Thoracic aorta (tissue), 2 donors: ENCODE results near the gene CD3E. TPM values are rescaled to one million over a fixed set of nuclear protein-coding genes. Genes with fewer than 3 reads are reported as not detected.
"Not testable (repeated sequence)": the region's sequence is repeated elsewhere in the genome, so short reads cannot be mapped to it uniquely, and the experiment has no call there.

ENCODE experiments used
- ATAC-seq: fragments of 150-250 bp; one replicate; pipeline ENCODE4 v1.8.0; 2017; ENCODE audit warnings: low read depth; ENCODE audit not compliant: insufficient number of reproducible peaks, low FRiP score
- DNase-seq: peaks from one replicate; pipeline ENCODE4 v3.0.0-alpha.2; 2020; ENCODE audit warnings: low spot score
- H3K27ac ChIP-seq, 2 donors: fragments of 200-600 bp; sonication (generic); 1 replicate in 1 of 2; 2 replicates in 1 of 2; pipeline ENCODE4 v1.5.1; 2016; ENCODE audit warnings: mild to moderate bottlenecking in 2 of 2, moderate library complexity in 2 of 2
- H3K27me3 ChIP-seq: fragments of 200-600 bp; sonication (generic); replicated peaks from 2 replicates; pipeline ENCODE4 v1.6.0; 2016; ENCODE audit warnings: mild to moderate bottlenecking; ENCODE audit not compliant: insufficient read depth
- H3K36me3 ChIP-seq: fragments of 200-600 bp; sonication (generic); one replicate; pipeline ENCODE4 v1.5.1; 2016
- H3K4me1 ChIP-seq, 2 donors: fragments of 200-600 bp; sonication (generic); 1 replicate in 1 of 2; 2 replicates in 1 of 2; pipeline versions ENCODE4 v1.5.1 to v1.6.0; 2016; ENCODE audit warnings: low read depth in 2 of 2, mild to moderate bottlenecking in 1 of 2; ENCODE audit not compliant: control insufficient read depth in 1 of 2
- H3K4me3 ChIP-seq: fragments of 200-600 bp; sonication (generic); 2 replicates; pipeline ENCODE4 v1.5.1; 2016; ENCODE audit warnings: mild to moderate bottlenecking
- H3K9me3 ChIP-seq: fragments of 200-600 bp; sonication (generic); 2 replicates; pipeline ENCODE4 v1.5.1; 2016
- total RNA-seq, 2 donors: library from RNA; depleted of rRNA; stranded (reverse); fragments of >200 nt; gene quantifications; one replicate each; pipeline versions ENCODE4 v1.1.0 to v1.2.3, GENCODE V29; 2016
- TF ChIP-seq, protein P1 (sequence below): fragments of 200-600 bp; sonication (generic); IDR thresholded peaks from one replicate; pipeline ENCODE4 v1.5.1; 2019; ENCODE audit warnings: antibody characterized with exemption

CD3E gene
- total RNA-seq, 2 donors from 2014 or later = 1.1 to 1.3 TPM

DNA sequence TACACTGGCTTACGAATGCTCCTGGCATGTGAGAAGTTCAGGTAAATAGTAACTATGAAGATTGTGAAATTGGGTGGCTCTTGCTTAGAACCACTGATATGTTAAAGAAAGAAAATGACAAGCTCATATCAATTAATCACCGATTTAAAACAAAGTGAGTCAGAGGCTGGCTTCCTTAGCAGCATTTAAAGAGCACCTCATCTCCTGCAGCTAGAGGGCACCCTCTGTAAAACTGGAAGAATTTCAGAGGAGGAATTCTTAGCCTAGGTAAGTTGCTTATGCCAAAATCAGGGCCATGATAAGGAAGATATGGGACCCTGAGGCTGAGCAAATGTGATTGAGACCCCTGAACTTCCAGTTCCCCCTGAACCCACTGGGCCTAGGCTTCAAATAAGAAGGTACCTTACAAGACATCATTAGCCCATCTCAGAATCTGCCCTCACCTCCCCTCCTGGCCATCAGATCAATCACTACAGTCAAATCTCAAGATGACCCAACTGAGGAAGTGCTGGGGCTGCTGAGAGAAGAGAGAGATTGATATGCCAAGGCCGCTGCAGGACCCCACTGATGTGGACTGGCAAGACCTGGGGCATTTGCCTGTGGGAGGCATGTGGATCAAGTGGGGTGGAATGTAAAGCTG lies 8.6 kb upstream of the CD3E start:
- Histone ChIP-seq H3K4me3 (no peak overlapping the region), H3K4me1 (no peaks in the 10 kb centered on the region), H3K36me3 (no peaks in the 10 kb centered on the region), H3K9me3 (no peaks in the 10 kb centered on the region), H3K27me3 (no peaks in the 10 kb centered on the region), H3K27ac (no peak overlapping the region)
- TF ChIP-seq, protein P1, sequence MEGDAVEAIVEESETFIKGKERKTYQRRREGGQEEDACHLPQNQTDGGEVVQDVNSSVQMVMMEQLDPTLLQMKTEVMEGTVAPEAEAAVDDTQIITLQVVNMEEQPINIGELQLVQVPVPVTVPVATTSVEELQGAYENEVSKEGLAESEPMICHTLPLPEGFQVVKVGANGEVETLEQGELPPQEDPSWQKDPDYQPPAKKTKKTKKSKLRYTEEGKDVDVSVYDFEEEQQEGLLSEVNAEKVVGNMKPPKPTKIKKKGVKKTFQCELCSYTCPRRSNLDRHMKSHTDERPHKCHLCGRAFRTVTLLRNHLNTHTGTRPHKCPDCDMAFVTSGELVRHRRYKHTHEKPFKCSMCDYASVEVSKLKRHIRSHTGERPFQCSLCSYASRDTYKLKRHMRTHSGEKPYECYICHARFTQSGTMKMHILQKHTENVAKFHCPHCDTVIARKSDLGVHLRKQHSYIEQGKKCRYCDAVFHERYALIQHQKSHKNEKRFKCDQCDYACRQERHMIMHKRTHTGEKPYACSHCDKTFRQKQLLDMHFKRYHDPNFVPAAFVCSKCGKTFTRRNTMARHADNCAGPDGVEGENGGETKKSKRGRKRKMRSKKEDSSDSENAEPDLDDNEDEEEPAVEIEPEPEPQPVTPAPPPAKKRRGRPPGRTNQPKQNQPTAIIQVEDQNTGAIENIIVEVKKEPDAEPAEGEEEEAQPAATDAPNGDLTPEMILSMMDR = no peak
- DNase-seq (no peak), ATAC-seq (no peak)

DNA sequence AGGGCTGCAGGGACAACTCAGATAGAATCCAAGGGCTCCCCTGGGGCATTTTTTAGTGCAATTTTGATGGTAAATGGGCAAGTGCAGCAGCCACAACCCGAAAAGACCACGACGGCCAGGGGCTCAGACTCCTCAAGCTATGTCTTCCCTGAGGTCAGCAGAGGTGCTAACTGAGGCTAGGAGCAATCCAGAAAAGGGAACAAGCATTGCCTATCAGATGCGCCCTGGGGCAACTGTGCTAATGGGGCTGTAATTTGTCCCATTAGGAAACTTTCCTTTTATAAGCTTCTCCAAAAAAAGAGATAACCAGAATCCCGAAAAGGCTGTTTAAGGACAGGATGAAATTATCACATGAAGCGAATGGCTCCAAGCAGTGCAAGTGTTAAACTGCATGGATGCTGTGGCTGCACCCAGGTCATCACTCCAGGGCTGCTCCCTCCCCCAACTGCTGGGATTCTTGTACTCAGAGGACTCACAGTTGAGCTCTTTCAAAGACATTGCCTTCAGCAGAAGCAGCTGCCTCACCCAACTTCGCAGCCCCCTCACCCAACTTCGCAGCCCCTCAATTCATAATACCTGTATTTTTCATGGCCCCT lies 2.8 kb upstream of the CD3E start:
- Histone ChIP-seq H3K9me3 (no peaks in the 10 kb centered on the region), H3K27me3 (no peaks in the 10 kb centered on the region), H3K36me3 (no peaks in the 10 kb centered on the region), H3K4me1 (no peaks in the 10 kb centered on the region), H3K4me3 (no peak overlapping the region), H3K27ac (no peak overlapping the region)
- ATAC-seq (no peak), DNase-seq (no peak)
- TF ChIP-seq, protein P1 = no peak

DNA sequence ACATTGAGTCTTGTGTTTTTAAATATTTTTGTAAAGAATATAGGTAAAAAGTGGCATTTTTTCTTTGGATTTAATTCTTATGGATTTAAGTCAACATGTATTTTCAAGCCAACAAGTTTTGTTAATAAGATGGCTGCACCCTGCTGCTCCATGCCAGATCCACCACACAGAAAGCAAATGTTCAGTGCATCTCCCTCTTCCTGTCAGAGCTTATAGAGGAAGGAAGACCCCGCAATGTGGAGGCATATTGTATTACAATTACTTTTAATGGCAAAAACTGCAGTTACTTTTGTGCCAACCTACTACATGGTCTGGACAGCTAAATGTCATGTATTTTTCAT lies 333 bp upstream of the CD3E start:
- no peak overlapping the region for H3K27ac ChIP-seq
- no peaks in the 10 kb centered on the region for H3K4me1 ChIP-seq
- TF ChIP-seq, protein P1 = no peak

DNA sequence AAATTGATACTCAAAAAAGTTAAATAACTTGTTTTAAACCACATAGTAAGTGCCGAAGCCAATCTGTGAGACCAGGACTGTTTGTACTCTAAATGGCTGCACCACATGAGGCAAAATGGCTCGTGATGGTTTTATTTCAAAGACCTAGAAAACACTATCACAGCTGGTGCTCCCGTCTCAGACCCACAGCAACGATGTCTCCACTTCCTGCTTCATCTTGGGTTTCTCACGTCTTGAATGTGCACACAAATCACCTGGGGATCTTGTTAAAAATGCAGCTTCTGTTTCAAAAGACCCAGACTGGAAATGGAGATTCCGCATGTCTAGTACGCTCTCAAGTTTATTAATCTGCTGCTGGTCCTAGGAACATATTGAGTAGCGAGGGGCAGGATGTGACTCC lies 1.2 kb downstream of the CD3E start:
- no peak for DNase-seq
- TF ChIP-seq, protein P1 = no peak
- no peak overlapping the region for H3K27ac ChIP-seq

More for the DNA sequence above, 333 bp upstream of the CD3E start:
- no peak for DNase-seq
- no peaks in the 10 kb centered on the region for H3K27me3 ChIP-seq
- H3K9me3 ChIP-seq = no peaks in the 10 kb centered on the region
- no peaks in the 10 kb centered on the region for H3K36me3 ChIP-seq
- H3K4me3 ChIP-seq = no peak overlapping the region
- ATAC-seq = no peak

DNA sequence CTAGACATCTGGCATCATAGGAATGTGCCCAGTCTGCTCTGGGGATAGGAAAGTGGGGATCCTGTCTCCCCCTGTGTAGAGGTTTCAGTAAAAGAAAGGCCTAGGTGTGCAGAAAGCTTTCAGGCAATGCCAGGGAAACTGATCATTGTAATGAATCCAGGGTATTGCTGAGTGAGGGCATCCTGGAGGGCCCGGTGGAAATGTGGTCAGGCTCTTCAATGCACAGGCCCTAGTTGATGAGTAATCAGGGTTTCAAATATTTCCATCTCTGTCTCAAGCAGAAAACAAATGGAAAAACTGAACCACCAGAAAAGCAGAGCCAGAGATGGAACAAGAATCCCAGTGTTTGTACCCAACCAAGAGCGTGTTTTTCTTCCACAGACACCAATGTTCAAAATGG lies 2.0 kb downstream of the CD3E start:
- no peak for DNase-seq
- no peaks in the 10 kb centered on the region for H3K36me3 ChIP-seq
- H3K4me1 ChIP-seq = no peaks in the 10 kb centered on the region
- TF ChIP-seq, protein P1 = no peak
- ATAC-seq = no peak
- no peak overlapping the region for H3K27ac ChIP-seq
- H3K27me3 ChIP-seq = no peaks in the 10 kb centered on the region
- no peak overlapping the region for H3K4me3 ChIP-seq
- H3K9me3 ChIP-seq = no peaks in the 10 kb centered on the region

More for the DNA sequence above, 1.2 kb downstream of the CD3E start:
- H3K36me3 ChIP-seq = no peaks in the 10 kb centered on the region
- no peaks in the 10 kb centered on the region for H3K27me3 ChIP-seq
- ATAC-seq = no peak
- no peaks in the 10 kb centered on the region for H3K9me3 ChIP-seq
- no peak overlapping the region for H3K4me3 ChIP-seq
- H3K4me1 ChIP-seq = no peaks in the 10 kb centered on the region

DNA sequence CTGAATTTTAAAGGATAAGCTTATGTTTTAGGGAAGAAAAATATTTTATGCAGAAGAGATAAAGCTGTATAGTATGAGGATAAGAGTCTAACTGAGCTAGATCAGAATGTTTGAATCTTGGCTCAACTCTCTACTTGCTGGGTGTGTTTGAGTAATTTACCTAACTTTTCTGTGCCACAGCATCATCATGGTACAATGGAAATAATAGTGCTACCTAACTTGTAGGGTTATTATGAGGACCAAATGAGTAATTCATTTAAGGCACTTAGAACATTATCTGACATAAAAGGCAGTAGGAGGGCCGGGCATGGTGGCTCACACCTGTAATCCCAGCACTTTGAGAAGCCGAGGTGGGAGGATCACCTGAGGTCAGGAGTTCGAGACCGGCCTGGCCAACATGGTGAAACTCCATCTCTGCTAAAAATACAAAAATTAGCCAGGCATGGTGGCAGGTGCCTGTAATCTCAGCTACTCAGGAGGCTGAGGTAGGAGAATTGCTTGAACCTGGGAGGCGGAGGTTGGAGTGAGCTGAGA lies 4.5 kb downstream of the CD3E start:
- not testable (repeated sequence) for H3K36me3 ChIP-seq, H3K4me3 ChIP-seq, DNase-seq, H3K4me1 ChIP-seq, H3K27ac ChIP-seq, ATAC-seq, H3K9me3 ChIP-seq, H3K27me3 ChIP-seq
